HFF-Myc (cell line): ENCODE measurements around the gene ABLIM3.

ENCODE experiments used
- DNase-seq: peaks from one replicate; pipeline ENCODE4 v3.0.0-alpha.2; 2011; ENCODE audit warnings: low read depth; ENCODE audit errors: extremely low read depth
- H3K4me3 ChIP-seq: replicated peaks from 2 replicates; pipeline ENCODE4 v1.5.1; 2011; ENCODE audit warnings: low read depth, mild to moderate bottlenecking, control low read depth, low read length
- CTCF ChIP-seq: IDR thresholded peaks from 2 replicates; pipeline ENCODE4 v1.5.1; 2012; ENCODE audit warnings: mild to moderate bottlenecking, low read depth, low read length, control low read depth; ENCODE audit errors: missing control alignments

The ABLIM3 gene

GRCh38 chr5:149239917-149240316 is 98.6 kb downstream of the ABLIM3 start:
- no peak overlapping the region for H3K4me3 ChIP-seq
- DNase-seq: no peak
- no peak for TF ChIP-seq CTCF

GRCh38 chr5:149240354-149240998 is 99.2 kb downstream of the ABLIM3 start:
- DNase-seq: no peak
- no peak for TF ChIP-seq CTCF
- no peak overlapping the region for H3K4me3 ChIP-seq

- no peak overlapping the region for H3K4me3 ChIP-seq
- no peak for TF ChIP-seq CTCF
- no peak for DNase-seq
Observed at GRCh38 chr5:149242339-149242738, 101.0 kb downstream of the ABLIM3 start.

GRCh38 chr5:149246906-149247305 is 105.6 kb downstream of the ABLIM3 start:
- no peak for TF ChIP-seq CTCF
- DNase-seq: no peak
- no peak overlapping the region for H3K4me3 ChIP-seq

- H3K4me3 ChIP-seq: no peak overlapping the region
- TF ChIP-seq CTCF: no peak
- no peak for DNase-seq
Observed at GRCh38 chr5:149247726-149248125, 106.4 kb downstream of the ABLIM3 start.

- no peak overlapping the region for H3K4me3 ChIP-seq
- no peak for DNase-seq
- TF ChIP-seq CTCF: no peak
Observed at GRCh38 chr5:149251546-149251945, 110.3 kb downstream of the ABLIM3 start.

- H3K4me3 ChIP-seq: no peak overlapping the region
- DNase-seq: no peak
- no peak for TF ChIP-seq CTCF
Observed at GRCh38 chr5:149254506-149254905, 113.2 kb downstream of the ABLIM3 start.
